ENCODE measurements around the gene THEMIS. TPM values are rescaled to one million over a fixed set of nuclear protein-coding genes. Genes with fewer than 3 reads are reported as not detected.
A peak's percentile ranks its signal among the peaks of the same experiment; 100 is the strongest.

THEMIS gene
- total RNA-seq, 1 experiment from 2014 or later = not detected

DNA sequence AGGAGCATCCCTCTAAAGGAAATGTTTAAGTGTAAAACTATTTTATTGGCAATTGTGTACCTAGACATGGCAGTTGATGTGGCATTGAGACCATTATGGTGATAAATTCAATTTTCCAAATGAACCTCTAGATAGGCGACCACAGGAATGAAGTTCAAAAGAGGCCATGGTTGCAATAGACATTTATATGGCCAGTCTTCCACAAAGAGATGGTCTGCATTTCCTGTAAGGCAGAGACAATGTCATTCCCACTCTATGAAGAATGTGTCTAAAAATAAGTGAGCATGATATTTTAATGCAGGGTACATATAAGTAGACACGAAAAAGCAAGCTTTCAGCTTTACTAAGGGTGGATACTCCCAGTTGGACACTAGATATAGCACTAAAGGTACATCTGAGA is 40.9 kb downstream of the THEMIS start:
- no peak for DNase-seq (ENCODE audit: low spot score)

DNA sequence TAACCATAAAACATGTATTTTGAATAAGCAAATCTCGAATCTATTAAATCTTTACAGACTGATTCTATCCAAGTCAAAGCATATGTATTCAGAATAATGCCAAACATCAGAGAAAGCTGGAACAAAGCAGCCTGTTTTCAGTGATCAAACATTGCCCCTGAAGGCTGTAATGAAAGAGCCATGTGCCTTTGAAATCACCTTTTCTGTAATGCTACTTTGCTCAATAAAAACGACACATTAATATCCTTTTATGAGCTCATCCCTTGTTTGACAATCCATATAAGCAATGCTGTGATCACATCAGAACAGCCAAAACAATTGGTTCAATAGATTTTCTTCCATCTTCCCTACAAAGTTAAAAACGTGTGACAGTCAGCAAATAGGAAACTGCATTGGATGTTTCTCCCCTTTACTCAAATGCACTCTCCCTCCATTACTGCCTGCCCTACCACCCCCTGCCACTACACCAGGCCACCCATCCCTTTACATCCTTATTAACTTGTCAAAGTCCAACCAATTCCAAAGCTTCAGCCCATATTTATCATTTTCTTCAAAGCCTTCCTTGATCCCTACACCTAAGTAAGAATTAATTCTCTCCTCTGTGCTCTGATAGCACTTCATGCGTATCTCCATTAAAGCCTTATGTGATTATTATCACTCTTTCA is 42.0 kb downstream of the THEMIS start:
- no peak for DNase-seq (ENCODE audit: low spot score)

DNA sequence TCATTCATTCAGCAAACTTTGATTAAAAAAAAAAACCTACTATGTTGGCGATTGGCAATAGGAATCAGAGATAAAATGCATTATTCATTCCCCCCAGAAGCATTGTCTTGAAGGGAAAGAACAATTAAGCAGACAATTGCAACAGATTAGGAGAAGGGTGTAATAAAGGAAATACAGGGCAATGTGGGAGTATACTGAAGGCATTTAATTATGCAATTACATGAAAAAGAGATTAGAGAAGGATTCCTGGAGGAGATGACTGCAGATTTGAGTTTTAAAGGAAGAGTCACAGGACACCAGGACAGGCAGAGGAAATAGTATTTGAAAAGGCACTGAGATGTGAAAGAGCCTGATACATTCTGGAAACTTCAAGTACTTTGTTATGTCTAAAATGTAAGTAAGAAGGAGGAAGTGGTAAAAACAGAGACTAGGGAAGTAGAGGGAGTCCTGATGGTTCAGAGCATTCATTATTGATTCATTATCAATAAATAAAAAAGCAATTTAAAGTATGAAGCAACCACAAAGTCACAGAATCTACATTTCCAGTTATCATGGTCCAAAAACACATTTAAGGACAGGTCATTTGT is 43.7 kb downstream of the THEMIS start:
- no peak for DNase-seq (ENCODE audit: low spot score)

DNA sequence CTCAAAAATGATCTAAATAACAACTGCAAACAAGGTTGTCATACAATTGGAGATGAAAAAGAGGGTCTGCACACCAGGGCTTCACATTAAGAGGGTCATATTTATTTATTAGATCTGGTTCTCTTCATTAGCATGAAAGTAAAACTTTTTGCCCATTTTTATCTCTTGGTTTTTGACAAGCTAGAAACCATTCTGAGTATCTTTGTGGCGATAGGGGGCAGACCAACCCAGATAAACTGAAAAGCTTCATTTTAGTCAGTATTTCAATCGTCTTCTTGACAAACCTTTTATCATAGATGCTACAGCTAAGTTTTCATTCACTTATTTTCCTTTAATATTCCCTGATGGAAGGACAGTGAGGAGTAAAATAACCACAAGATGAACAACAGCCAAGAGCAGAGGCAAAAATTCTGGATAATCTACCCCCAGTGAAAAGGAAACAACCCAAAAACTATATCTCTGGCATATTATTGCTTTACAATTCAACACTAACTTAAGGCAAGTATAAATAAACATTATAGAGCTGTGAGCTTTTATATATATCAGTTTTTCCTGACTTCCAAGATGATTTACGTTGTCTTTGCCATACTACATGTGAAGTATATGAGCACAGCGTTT is 45.2 kb downstream of the THEMIS start:
- DNase-seq (ENCODE audit: low spot score) = peak; percentile 68

DNA sequence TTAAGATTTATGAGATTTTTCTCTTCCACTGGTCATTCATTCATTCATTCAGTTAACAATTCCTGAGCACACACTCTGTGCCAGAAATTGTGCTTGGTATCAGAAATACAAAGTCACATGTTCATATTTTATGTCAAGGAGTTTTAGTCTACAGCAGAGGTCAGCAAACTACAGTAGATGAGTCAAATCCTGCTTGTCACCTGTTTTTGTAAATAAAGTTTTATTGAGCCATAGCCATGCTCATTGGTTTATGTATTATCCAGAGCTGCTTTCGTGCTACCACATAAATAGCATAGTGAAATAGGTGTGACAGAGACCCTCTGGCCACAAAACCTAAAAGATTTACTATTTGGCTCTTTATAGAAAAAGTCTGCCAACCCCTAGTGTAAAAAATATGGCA is 46.8 kb downstream of the THEMIS start:
- DNase-seq (ENCODE audit: low spot score) = peak; percentile 20

DNA sequence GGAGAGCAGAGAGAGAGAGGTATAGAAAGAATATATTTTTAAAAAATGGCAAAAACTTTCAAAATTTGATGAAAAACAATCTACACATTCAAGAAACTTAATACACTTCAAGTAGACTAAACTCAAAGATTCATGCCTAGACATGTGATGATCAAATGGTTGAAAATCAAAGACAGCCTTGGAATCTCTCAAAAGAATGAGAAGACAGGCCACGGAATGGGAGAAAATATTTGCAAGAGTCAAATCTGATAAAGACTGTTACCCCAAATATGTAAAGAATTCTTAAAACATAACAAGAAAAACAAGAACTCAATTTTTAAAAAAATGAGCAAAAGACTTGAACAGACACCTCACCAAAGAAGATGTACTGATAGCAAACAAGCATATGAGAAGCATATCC is 49.7 kb downstream of the THEMIS start:
- DNase-seq (ENCODE audit: low spot score) = no peak

DNA sequence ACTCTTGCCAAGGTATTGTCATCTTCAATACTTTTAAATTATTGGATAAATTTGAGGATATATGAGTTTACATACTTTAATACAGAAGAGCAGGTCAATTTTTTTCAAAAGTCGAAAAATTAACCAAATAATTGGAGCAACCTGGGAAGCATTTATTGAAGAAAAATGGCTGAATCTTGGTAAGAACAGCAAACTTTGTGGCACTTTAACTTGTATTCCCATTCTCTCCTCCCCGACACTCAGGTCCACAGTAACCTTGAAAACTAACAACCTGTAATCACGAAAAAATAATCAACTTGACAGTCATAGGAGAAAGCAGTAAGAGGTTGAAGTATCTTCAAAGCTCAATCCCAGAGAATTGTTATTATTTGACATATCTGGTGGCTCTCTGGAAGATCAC is 55.6 kb downstream of the THEMIS start:
- DNase-seq (ENCODE audit: low spot score) = no peak

DNA sequence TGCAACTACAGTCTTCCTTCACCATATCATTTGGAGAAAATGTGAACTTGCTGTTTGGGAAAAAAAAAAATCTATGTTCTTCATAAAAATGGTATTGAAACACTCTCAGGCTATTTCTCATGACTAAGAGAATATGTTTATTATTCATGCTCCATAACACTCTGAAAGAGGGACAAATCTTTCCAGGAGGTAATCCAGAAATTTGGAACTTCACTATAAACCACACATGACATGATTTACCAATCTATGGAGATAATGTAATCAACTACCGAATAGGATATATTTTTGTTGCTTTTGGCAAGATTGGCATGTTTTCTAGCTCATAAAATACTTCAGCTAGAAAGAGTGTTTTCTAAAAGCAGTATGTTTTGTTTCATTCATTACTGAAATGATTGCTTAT is 56.3 kb downstream of the THEMIS start:
- DNase-seq (ENCODE audit: low spot score) = no peak

DNA sequence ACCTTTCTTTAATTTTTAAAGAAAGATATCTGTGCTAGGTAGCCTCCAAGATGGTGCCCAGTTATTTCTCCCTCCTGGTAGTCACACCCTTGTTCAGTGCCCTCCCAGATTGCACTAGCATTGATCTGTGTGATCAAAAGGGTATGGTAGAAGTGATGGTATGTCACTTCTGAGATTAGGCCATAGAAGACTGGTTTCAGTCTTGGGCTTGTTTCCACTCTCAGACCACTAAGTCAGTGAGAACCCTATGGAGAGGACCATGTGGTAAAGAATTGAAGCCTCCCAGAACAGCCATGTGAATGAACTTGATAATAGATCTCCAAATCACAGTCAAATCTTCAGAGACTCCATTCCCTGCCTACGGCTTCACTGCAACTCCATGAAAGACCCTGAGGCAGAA is 57.3 kb downstream of the THEMIS start:
- no peak for DNase-seq (ENCODE audit: low spot score)

DNA sequence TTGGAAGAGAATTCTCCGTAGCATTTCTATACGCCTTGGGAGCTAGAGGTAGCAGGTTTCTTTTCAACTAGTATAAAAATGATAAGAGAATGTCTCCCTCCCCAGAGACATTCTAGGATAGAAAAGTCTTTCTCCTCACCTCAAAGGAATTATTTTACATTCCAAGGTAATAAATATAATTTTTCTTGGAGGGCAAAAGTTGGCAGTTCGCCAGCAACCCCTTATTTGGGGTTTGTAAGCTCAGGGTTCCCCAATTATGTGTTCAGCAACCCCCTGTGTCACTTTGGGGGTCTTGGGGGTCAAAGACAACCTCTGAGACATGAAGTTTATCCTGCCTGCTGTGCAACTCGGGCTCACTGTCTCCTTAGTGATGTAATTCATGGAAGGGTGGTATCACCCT is 58.3 kb downstream of the THEMIS start:
- no peak for DNase-seq (ENCODE audit: low spot score)

DNA sequence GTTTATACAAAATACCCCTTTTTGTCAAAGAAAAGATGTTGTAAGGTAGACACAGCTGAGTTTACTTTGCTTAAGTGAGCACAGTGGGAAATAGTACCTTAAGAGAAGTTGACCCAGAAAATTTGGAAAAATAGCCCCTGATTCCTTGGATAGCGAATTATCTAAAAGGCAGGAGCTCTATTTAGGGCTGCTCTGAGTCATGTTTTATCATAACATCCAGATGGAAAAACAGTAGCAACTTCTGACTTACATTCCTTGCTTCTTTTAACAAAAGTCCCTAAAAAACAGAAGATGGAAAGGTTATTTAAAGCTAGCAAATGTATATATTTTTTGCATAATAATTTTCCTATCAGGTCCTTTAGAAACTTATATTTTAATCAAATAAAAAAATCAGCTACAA is 59.0 kb downstream of the THEMIS start:
- DNase-seq (ENCODE audit: low spot score) = no peak

DNA sequence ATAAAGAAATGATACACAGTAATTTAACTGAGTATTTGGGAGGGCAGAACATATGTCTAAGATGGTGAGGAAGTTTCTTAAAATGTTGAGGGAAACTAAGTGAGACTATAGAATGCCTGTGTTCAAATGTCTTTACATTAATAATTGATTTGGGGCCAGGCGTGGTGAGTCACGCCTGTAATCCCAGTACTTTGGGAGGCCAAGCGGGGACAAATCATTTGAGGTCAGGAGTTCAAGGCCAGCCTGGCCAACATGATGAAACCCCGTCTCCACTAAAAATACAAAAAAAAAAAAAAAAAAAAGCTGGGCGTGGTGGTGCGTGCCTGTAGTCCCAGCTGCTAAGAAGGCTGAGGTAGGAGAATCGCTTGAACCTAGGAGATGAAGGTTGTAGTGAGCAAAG is 66.7 kb downstream of the THEMIS start:
- no peak for DNase-seq (ENCODE audit: low spot score)

DNA sequence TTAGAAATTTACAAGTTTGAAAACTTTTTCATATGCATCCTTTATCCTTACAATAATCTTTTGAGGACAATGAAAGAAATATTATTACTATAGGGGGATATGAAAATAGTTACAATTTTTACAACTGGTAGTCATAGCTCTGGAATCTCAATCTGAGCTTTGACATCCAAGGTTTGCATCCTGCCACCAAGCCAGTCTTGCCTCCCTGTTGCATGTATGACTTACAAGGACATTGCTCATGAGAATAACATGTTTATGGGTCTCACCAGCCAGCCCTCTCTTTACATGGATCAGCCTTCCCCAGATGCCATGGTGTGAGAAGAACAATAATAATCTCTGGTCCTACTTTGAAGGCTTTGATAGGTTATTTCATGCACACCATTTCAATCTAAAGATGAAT is 67.5 kb downstream of the THEMIS start:
- DNase-seq (ENCODE audit: low spot score) = no peak

DNA sequence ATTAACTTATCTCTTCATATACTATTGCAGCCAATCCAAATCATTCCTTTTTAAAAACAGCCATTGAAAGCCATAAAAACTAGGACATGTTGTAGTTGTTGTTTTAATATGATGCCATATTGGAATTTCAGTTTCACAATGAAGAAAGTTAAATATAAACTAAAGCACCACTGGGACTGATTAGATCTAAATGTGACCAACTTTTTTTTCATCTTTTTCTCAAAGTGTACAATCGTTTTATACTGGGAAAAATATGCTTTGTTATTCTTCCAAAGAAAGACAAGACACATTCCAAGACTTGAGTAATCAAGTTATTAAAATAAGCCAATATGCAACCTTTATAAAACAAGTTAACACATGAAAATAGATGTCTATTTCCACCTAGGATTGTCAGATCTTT is 68.5 kb downstream of the THEMIS start:
- DNase-seq (ENCODE audit: low spot score) = no peak

DNA sequence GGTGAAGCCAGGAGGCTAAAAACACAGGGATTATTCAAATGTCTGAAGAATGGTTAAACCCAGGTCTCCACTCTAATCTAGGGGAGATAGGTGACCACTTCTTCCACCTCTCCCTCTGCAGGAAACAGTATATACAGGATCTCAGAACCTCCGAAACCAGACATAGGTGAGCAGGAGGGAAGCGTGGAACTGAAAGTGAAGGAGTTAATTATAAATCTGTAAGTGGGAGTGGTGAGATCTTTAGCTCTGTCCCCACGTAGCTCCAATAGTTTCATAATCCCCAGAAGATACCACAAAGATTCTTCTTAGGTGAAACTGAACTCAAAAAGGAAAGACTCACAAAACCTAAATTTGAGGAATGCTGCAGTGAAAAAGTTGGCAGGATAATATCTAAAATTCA is 76.8 kb downstream of the THEMIS start:
- DNase-seq (ENCODE audit: low spot score) = no peak

DNA sequence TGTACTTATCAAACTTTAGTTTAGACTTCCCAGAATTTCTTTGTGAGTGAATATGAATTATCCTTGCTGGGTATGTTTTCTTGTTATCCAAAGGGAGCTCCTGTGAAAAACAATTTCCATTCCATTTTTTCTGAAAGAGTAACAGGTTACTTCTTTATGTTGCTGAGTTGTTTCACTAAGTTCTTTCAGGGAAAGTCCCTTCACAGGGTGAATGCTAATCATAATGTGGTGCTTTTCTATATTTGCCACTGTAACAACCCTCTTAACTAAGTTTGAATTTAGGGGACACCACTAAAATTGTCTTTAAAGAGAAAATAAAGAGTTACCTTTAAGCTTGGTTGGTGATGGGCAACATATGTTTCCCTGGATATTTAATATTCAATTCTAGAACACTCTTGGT is 79.4 kb downstream of the THEMIS start:
- no peak for DNase-seq (ENCODE audit: low spot score)

DNA sequence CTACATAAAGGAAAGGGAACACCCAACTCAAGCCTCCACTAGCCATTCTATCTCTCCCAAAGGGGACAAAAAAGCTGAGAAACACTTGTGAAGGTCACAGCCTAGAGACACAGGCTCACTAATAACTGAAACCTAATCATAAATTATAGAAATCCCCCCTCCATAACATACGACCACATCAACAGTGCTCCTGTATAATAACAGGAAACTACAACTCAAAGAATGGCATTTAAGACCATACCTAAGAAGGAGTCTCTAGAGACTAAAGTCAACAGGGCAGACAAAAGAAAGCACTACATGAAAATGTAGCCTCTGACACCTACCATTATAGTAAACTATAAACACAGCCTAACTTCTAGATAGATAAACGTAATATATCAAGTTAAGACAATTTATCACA is 82.7 kb downstream of the THEMIS start:
- DNase-seq (ENCODE audit: low spot score) = no peak

DNA sequence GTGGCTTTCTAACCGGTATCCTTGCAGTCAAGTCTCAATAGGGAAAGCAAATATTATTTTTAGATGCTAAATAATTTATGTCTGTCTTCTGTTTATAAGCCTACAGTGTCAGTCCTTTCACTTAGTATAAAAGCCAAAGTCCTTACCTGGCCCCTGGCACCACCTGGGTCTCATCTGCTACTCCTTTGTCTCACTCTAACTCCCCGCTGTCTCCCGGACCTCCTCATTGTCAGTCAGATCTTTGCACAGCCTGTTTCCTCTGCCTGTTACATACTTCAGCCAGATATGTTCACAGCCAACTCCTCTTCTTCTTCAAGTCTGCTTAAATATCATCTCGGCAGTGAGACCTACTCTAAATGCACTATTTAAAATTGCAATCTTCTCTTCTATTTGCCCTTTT is 84.2 kb downstream of the THEMIS start:
- DNase-seq (ENCODE audit: low spot score) = no peak

DNA sequence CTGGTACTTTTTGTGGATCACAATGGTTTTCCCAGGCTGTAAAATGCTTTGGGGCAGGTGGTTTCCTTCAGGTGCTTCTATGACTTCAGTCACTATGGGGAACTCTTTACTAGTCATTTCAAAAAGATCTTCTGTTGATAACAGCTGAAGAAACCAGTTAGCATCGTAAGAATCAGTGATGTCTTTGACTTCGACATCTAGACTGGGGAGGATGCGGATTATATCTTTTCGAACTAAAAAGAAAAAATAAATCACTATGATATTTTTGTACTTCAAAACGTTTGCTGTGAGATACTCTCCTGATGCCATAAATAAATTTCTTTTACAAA is 87.2 kb downstream of the THEMIS start:
- no peak for DNase-seq (ENCODE audit: low spot score)

DNA sequence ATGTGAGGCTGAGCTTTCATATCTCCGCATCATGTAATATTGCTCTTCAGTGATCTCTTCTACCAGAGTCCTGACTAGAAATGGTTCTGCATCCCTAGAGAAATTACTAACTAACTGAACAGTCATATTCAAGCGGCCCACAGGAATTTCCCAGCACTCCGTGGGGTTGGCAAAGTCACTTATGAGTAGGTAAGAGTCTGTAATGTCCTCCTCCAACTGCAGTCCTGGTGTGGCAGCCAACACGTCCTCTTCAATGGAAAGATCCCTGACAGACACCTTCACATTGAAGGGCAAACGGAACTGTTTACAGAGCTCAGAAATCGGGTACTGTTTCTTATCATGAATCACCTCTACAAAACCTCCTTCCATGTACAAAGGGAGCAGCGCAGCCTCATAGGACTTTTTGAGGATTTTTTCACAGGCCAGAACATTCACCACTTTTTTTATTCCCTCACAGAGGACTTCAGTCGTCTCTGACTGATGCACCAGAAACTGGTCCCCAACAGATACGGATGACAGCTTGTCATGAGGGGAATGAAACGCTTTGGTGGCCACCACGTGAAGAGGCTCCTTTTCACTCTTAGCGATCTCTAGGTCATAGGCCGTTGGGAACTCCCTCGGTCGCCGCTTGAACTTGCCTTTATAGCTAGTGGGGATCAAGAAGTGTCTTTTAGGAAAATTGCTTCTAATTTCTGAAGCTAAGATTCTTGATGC is 87.7 kb downstream of the THEMIS start:
- DNase-seq (ENCODE audit: low spot score) = no peak

DNA sequence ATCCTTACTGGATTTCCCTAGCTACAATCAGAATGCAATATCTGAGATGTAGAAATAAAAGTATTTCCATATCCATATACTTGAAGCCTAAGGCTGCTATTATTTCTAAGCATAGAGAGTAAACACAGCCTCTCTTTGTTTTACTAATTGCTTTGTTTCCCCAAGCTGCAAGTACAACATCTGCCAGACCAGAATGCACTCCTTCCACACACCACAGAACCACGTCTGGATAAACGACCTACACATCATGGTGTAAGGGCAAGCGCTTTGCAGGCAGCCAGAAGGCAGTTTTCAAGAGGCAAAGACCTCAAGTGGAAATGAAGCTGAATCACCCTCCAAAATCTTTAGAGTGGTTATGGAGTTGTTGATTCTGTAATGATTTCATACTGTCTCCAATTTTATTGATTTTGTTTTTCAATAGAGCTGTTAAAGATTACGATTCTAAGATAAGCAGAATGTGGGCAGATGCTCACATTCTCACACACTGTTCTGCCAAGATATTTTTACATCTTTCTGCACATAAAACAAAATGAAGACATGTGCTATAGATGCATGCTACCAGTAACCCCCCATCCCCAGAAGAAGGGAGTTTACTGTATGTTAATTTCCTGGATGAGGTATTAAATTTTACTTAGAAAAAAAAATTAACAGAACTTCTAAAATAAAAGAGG is 88.8 kb downstream of the THEMIS start:
- DNase-seq (ENCODE audit: low spot score) = no peak

DNA sequence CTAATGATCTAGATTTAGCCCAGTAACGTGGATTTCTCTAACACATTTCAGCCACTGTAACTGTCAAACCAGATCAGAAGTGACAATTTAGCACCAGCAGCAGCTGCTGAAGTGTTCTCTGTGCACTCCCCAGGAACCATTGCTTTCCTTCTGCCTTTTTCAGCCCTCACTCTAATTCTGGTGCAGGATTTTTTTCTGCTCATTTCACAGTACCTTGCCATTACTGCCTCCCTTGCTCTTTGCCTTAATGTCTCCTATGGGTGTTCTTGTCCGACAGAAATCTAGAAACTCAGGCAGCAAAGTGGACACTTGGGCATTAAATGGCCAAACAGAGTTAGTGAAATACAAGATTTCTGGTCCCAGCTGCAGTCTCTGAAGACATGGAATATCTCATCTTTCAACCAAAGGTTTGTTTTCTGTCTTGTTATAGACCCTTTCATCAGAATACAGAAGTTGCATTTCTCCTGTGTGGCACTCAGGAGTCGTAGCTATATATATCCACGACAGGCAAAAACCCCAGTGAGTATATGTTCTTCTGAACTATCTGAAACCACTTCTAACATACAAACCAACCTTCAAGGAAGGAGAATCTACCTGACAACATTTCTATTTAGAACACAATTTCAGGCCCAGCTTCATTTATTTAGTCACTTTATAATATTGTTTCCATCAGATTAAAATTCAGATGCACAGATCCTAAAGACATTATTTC is 92.9 kb downstream of the THEMIS start:
- no peak for DNase-seq (ENCODE audit: low spot score)
